Lung microvascular endothelial cell (primary cell): ENCODE data around the gene COA8. TPM values are rescaled to one million over a fixed set of nuclear protein-coding genes. Genes with fewer than 3 reads are reported as not detected.

Experiments
- DNase-seq, 2 donors: peaks; one replicate each; pipeline versions ENCODE4 v3.0.0 to v3.0.0-alpha.2; 2010; ENCODE audit warnings: low read depth in 2 of 2
- total RNA-seq: library from RNA; depleted of rRNA; stranded (reverse); fragments of >200 nt; gene quantifications from 2 replicates; pipeline ENCODE4 v1.2.1, GENCODE V29; 2014

COA8 gene
- total RNA-seq: 19.4 and 23.2 TPM in 2 replicates

GRCh38 chr14:103562429-103563225, at the start of gene COA8, which contains the start of gene BAG5:
Gene COA8 (plus strand): TSS chr14:103562960. CDS start chr14:103563002, 42 bp downstream.
Gene BAG5 (minus strand): TSS chr14:103562657. CDS start chr14:103561164, 1,493 bp downstream.
- DNase-seq: peak; percentile 85 to 90

DNA sequence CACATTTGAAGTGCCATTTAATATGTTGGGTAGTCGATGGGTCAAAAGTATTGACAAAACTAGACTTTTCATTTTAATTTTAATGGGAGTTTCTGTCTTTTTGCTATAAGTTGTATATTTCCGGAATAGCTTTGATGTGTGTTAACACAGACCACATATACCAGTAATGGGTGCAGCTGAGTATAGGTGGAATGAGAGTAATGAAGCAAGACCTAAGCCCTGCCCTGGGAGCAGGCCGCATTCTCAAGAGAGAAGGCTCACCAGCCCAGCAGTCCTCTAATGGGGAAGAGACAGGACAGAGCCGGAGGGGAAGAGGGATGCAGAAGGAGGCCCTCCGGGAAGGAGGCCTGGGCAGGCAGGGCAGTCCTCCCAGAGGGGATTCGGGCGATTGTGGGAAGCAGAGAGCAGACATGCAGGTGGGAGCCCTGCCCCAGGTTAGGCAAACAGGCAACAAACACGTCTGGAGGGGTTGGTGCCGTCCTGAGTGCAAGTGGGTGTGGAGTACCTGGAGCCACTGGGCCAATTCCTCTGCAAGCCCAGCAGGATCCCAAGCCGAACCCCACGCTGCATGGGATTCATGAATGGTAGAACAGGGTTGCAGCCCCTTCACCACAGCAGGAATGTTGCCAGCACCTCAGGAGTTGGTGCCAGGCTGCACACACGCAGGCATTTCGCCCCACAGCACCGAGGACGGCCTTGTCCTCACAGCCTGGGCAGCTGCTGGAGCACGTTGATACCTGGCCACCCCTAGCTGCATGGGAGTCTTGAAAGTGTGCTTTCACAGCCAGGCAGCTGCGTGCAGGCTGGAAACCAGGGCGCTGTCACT, 48.0 kb upstream of the COA8 start:
- DNase-seq: no peak

- DNase-seq: no peak
Measured at GRCh38 chr14:103516426-103517173, 46.2 kb upstream of the COA8 start.

- no peak for DNase-seq
Measured at GRCh38 chr14:103517174-103517566, 45.6 kb upstream of the COA8 start.

- DNase-seq: no peak
Measured at GRCh38 chr14:103517721-103518421, 44.9 kb upstream of the COA8 start.

DNA sequence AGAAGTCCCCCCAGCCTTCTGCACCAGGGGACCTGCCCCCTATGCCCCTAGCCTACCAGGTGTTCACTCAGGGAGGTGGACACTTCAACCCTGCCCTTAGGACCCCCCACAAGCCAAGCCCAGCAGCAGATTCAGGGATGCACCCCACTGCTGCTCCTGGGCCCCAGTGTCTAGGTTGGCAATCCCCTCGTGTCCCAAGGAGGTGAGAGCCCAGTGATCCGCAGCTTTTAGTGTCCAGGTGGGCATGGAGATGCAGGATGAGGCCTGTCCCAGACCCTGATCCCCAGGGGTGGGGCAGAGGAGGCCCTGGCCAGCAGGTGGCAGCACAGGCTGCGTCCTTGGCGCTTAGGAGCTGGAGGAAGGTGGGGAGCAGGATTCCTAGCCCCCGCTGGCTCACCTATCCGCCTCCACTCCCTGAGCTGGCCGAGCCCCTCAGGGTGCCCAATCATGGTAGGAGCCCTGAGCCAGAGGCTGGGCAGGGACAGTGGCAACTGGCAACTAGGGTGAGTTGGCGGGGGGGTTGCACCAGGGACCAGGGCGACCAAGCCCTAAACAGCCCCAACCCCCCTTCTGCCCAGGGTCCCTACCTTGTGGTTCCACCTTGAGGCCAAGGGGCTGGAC, 44.2 kb upstream of the COA8 start:
- DNase-seq: peak; percentile 41 to 59

- no peak for DNase-seq
Measured at GRCh38 chr14:103519043-103519836, 43.5 kb upstream of the COA8 start.

DNA sequence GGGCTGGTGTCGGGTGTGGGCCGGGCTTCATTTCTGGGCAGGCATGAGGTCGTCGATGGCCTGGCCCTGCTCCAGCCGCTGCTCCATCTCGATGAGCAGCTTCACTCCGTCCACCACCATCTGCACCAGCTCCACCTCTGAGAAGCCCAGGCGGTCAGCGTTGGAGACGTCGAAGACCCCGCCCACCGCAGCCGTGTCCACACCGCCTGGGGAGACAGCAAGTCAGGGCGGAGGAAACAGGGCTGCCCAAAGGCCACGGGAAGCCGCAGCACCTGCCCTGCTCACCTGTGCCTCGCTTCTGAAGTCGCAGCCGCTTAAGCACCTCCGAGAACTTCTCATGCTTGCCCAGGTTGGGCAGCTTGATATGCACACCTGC, 42.9 kb upstream of the COA8 start:
- no peak for DNase-seq

- DNase-seq: no peak
Measured at GRCh38 chr14:103520269-103520656, 42.5 kb upstream of the COA8 start.

DNA sequence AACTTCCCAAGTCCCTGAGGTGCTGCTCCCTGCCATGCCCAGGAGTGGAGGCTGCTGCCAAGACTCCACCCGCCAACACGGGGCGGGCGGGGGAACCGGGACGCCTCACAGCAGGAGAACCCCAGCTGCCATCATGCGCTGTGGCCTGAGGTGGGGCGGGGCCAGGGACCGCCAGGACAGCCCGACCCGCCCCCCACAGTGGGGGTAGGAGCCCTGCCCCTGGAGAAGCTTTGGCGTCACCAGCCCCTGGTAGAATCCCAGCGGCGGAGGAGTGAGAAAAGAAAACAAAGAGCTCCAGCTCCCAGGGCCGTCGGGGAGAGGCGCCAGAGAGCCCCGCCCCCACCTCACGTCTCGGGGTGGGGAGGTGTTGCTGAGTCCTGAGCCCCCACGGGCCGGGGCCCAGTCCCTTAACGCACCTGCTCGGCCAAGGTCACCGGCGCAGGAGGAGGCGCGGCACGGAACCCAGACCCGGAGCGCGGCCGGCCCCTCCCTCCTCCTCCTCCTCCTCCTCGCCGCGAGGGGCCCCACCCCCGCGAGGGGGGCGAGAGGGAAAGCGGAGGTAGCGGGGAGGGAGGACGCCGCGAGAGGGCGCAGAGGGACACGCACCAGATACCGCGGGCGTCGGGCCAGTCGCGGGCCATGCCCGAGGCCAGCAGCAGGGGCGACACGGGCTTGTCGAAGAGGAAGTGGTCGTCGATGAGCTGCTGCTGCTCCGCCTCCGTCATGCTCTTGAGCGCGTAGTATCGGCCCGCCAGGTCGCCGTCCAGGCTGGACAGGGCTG, 41.9 kb upstream of the COA8 start:
- DNase-seq: peak; percentile 45 to 67

DNA sequence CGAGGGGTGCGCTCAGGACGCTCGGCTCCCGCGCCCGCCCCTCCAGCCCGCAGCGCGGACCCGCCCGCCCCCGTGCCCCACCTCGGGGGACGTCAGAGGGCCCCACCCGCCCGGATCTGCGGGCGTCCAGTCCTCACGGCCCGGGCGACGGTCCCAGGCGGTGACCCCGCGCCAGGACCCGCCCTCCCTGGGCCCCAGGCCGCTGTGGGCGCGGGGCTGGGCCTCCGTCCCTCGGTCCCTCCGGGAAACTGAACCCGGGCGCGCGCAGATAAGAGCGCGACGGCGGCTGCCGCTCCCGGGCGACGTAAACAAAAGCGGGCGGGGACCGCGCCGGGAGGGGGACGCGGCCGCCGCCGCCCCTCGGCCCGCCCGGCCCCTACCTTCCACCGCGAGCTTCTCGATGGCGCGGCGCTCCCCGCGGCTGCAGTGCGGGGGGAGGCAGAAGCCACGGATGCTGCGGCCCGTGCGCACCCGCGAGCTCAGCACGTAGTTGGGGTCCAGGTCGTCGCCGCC, 41.3 kb upstream of the COA8 start:
- DNase-seq: no peak

- DNase-seq: no peak
Measured at GRCh38 chr14:103521951-103522563, 40.7 kb upstream of the COA8 start.

- peak; percentile 43 to 69 for DNase-seq
Measured at GRCh38 chr14:103522649-103523574, 39.8 kb upstream of the COA8 start, which contains the start of gene CKB. Gene CKB (minus strand): TSS chr14:103522830. CDS start chr14:103522493, 337 bp downstream.

DNA sequence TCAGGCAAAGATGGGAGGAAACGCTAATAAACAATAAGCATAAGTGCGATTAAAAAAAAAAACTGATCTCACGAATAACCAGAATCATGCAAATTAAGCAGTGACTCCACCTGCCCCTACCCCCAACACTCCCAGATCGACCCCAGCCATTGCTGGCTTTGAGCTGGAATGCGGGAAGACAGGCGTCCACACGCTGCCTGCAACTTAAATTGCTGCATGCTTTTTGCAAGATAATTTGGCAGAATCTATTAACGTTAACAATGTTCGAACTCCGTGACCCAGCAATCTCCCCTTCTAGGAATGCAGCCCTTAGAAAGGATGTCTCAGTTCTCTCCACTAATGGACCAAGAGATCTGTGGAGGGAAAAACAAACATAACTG, 39.2 kb upstream of the COA8 start:
- no peak for DNase-seq

DNA sequence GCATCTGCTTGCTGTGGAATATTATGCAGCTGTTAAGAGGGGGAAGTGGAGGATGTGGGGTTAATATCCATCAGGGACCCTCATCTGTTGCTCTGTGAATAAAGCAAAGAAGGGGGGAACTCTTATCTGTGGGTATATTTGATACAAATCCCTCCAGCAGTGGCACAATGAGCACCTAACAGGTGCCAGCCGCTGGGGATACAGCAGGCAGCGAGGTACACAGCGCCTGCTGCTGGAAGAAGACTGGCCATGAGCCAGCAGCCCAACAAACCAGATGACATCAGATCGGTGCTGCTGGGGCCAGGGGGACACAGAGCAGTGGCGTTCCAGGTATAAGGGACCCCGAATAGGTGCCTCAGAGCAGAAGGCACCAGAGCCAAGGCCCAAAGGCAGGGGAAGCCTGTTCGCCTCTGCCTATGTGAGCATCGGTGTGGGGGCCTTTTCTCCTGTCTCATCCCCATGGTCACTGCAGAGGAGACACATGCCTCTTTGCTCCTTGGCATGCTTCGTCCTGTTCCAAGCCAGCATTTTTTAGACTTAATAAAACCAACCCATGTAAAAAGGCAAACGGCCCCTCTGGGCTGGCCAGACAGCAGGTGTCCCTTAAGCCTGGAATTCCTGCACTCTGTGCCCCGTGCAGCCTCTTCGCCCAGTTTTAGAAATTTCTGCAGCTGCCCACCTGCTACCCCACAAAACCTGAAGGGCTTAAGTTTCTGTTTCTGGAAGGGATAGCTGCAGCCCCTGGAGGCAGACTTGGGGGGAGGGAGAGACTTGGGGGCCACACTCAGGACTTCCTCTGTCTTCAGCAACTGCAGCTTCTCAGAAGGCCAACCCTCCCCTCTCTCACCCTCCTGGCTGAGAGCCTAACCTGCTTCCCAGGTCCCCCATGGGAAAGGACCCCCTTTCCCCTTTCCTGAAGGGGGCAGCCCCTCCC, 38.5 kb upstream of the COA8 start:
- DNase-seq: no peak
